CD4-positive, alpha-beta T cell treated with Interleukin-21 for 1 hour (primary cell): ENCODE results near the gene SKOR2.

Experiments
- DNase-seq: peaks from one replicate; pipeline ENCODE4 v3.0.0-alpha.2; 2020

Gene SKOR2

GRCh38 chr18:47251289-47252120, at the start of gene SKOR2:
Gene SKOR2, minus strand, starts transcription at chr18:47251660. Its CDS starts 2,477 bp downstream, at chr18:47249183.
- DNase-seq = no peak

- DNase-seq = no peak
Measured at GRCh38 chr18:47296462-47296861, 45.0 kb upstream of the SKOR2 start.

- no peak for DNase-seq
Measured at GRCh38 chr18:47294801-47295200, 43.3 kb upstream of the SKOR2 start.

- no peak for DNase-seq
Measured at GRCh38 chr18:47288741-47289140, 37.3 kb upstream of the SKOR2 start.

- no peak for DNase-seq
Measured at GRCh38 chr18:47287911-47288585, 36.6 kb upstream of the SKOR2 start.

GRCh38 chr18:47286776-47287410, 35.4 kb upstream of the SKOR2 start:
- no peak for DNase-seq

GRCh38 chr18:47285456-47285855, 34.0 kb upstream of the SKOR2 start:
- no peak for DNase-seq

- DNase-seq = no peak
Measured at GRCh38 chr18:47284721-47285395, 33.4 kb upstream of the SKOR2 start.

- DNase-seq = no peak
Measured at GRCh38 chr18:47283476-47283875, 32.0 kb upstream of the SKOR2 start.

GRCh38 chr18:47280121-47280520, 28.7 kb upstream of the SKOR2 start:
- DNase-seq = no peak

- no peak for DNase-seq
Measured at GRCh38 chr18:47274961-47275360, 23.5 kb upstream of the SKOR2 start.

GRCh38 chr18:47265197-47265596, 13.7 kb upstream of the SKOR2 start:
- DNase-seq = no peak

GRCh38 chr18:47264308-47264700, 12.8 kb upstream of the SKOR2 start:
- no peak for DNase-seq

- no peak for DNase-seq
Measured at GRCh38 chr18:47263430-47264307, 12.2 kb upstream of the SKOR2 start.

- DNase-seq = no peak
Measured at GRCh38 chr18:47263150-47263429, 11.6 kb upstream of the SKOR2 start.

- DNase-seq = no peak
Measured at GRCh38 chr18:47262301-47263149, 11.1 kb upstream of the SKOR2 start.

- no peak for DNase-seq
Measured at GRCh38 chr18:47261902-47262300, 10.4 kb upstream of the SKOR2 start.

GRCh38 chr18:47260924-47261701, 9.7 kb upstream of the SKOR2 start:
- DNase-seq = no peak

GRCh38 chr18:47260120-47260923, 8.9 kb upstream of the SKOR2 start:
- no peak for DNase-seq
